Measurements from ENCODE around the gene FHIT.

The FHIT gene

DNA sequence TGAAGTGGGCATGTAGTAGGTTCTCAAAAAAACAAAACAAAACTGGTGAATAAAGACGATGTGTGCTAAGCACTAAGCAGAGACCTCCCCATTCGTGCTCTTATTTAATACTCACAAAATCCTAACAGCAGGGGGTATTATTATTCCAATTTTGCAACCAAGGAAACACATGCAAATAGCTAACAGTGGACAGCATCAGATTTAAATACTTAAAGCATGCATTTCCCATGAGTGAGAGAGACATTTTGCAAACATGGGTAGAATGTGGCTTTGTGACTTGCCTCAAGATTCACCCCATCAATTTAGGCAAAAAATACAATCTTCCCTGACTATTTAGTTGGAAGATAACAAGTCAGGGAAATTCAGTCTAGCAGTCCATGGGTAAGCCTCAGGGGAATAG, 1255.2 kb downstream of the FHIT start:
- Histone ChIP-seq H3K4me3 (ENCODE audit: low read depth, low read length) (no peak overlapping the region), H3K36me3 (no peaks in the 10 kb centered on the region), H3K9me3 (no peaks in the 10 kb centered on the region), H3K27me3 (no peaks in the 10 kb centered on the region), H3K4me1 (peaks cover 9% of the 10 kb centered on the region)
- DNase-seq = no peak
- TF ChIP-seq, protein P1, sequence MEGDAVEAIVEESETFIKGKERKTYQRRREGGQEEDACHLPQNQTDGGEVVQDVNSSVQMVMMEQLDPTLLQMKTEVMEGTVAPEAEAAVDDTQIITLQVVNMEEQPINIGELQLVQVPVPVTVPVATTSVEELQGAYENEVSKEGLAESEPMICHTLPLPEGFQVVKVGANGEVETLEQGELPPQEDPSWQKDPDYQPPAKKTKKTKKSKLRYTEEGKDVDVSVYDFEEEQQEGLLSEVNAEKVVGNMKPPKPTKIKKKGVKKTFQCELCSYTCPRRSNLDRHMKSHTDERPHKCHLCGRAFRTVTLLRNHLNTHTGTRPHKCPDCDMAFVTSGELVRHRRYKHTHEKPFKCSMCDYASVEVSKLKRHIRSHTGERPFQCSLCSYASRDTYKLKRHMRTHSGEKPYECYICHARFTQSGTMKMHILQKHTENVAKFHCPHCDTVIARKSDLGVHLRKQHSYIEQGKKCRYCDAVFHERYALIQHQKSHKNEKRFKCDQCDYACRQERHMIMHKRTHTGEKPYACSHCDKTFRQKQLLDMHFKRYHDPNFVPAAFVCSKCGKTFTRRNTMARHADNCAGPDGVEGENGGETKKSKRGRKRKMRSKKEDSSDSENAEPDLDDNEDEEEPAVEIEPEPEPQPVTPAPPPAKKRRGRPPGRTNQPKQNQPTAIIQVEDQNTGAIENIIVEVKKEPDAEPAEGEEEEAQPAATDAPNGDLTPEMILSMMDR (IDR thresholded peaks at IDR 0.05; ENCODE audit: low read depth, low read length) = no peak

DNA sequence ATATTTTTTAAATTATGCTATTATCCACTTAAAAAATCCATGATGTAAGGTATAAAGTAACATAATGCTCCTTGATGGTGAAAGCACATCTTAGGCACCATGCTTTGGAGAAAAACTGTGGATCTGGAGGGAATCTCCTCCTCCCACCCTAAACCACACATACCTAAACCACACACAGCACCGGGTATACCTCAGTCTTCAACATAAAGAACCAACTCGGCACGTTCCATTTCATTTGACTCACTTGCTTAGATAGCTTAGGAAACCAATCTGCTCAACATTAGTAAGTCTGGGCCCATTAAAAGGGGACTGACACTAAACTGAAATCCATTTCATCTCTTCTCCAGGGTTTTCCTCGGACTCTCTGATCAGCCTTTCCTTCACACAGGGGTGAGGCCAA, 1255.7 kb downstream of the FHIT start:
- H3K36me3 ChIP-seq = no peaks in the 10 kb centered on the region
- no peaks in the 10 kb centered on the region for H3K27me3 ChIP-seq
- TF ChIP-seq, protein P1 (IDR thresholded peaks at IDR 0.05; ENCODE audit: low read depth, low read length) = no peak
- no peak overlapping the region for H3K4me3 ChIP-seq (ENCODE audit: low read depth, low read length)
- H3K4me1 ChIP-seq = peaks cover 9% of the 10 kb centered on the region
- no peaks in the 10 kb centered on the region for H3K9me3 ChIP-seq
- DNase-seq = no peak

DNA sequence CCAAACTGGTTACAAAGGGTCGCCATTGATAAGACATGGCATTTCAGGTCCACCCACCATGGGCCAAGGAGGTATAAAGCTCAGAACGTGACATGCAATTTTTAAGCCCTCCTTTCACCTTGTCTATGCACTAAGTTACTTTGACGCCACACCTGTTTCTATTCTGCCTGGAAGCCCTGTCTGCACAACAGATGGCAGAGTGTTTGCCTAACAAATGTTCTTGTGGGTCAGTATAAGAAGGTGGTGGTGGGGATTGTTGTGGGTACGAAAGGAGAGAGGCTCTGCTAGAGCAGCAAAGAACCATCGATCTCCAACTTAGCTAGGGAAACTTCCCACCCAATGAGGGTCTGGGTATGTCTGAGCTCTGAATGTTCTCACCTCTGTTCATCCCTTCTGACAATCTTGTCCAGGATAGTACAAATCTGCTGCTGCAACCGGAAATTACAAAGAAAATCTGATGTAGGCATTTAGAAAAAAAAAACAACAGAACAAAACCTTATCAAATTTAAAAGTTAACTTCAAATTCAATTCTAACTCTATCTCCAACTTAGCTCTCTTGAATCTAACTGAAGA, 1256.4 kb downstream of the FHIT start:
- no peak overlapping the region for H3K4me3 ChIP-seq (ENCODE audit: low read depth, low read length)
- no peaks in the 10 kb centered on the region for H3K27me3 ChIP-seq
- TF ChIP-seq, protein P1 (IDR thresholded peaks at IDR 0.05; ENCODE audit: low read depth, low read length) = no peak
- H3K36me3 ChIP-seq = no peaks in the 10 kb centered on the region
- H3K4me1 ChIP-seq = peaks cover 9% of the 10 kb centered on the region
- no peak for DNase-seq
- no peaks in the 10 kb centered on the region for H3K9me3 ChIP-seq

DNA sequence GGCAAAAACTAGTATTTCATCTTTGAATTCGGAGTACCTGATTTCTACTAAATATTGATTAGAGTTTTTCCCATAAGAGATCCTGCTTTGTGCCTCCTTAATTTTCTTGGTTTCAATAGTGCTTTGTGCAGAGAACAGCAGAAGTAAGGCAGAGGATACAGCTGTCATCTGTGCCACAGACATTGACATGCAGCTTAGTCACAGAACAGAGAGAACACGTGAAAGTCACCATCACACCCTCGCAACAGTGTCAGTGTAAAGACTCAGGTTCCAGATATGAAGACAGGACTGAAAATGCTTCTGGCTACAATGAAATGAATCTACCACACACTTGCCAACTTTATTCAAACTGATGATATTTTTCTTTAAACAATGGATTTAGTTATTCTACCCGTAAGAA, 1258.7 kb downstream of the FHIT start:
- Histone ChIP-seq H3K27me3 (no peaks in the 10 kb centered on the region), H3K9me3 (no peaks in the 10 kb centered on the region), H3K4me3 (ENCODE audit: low read depth, low read length) (no peak overlapping the region), H3K4me1 (no peaks in the 10 kb centered on the region), H3K36me3 (no peaks in the 10 kb centered on the region)
- TF ChIP-seq, protein P1 (IDR thresholded peaks at IDR 0.05; ENCODE audit: low read depth, low read length) = no peak
- no peak for DNase-seq

DNA sequence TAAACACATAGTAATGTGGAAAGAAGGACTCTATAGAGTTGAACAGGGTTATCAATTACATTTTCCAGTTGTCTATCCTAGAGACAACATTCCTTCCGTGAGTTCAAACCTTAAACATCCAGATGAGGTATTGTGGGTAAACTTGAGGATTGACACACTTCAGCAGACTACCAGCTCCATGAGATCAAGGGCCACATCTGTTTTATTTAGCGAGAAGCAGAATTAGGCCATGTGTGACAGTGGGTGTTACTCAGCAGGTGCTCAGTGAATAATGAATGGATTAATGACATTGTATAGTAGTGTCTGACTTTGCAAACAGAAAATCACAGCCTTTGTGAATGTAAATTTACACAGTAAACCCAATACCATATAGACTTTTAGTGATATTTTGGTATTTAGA, 1260.3 kb downstream of the FHIT start:
- TF ChIP-seq, protein P1 (IDR thresholded peaks at IDR 0.05; ENCODE audit: low read depth, low read length) = no peak
- no peaks in the 10 kb centered on the region for H3K36me3 ChIP-seq
- H3K4me1 ChIP-seq = no peaks in the 10 kb centered on the region
- H3K9me3 ChIP-seq = no peaks in the 10 kb centered on the region
- DNase-seq = no peak
- no peaks in the 10 kb centered on the region for H3K27me3 ChIP-seq
- no peak overlapping the region for H3K4me3 ChIP-seq (ENCODE audit: low read depth, low read length)

DNA sequence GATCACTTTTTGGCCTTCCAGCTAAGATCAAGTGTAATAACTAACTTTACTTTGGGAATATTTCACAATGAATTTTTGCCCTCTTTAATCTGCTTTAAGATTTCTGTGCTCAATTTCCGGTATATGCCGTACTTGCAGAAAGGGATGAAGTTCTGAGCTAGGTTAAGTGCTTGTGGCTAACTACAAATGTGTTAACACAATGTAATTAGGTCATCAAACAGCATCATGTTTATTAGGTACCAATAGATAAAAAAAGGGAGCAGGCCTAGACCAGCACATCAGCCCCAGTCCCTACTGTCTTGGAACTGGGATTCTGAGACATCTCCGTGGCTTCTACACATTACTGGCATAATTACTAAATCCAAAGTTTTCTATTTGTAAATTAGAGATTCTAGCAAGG, 1268.7 kb downstream of the FHIT start:
- TF ChIP-seq, protein P1 (IDR thresholded peaks at IDR 0.05; ENCODE audit: low read depth, low read length) = no peak
- Histone ChIP-seq H3K4me1 (no peaks in the 10 kb centered on the region), H3K4me3 (ENCODE audit: low read depth, low read length) (no peak overlapping the region), H3K9me3 (no peaks in the 10 kb centered on the region), H3K27me3 (no peaks in the 10 kb centered on the region), H3K36me3 (no peaks in the 10 kb centered on the region)
- DNase-seq = no peak
